SJCRH30 (cell line): ENCODE results near the gene PTTG1. TPM values are rescaled to one million over a fixed set of nuclear protein-coding genes. Genes with fewer than 3 reads are reported as not detected.

Experiments
- total RNA-seq: library from RNA; depleted of rRNA; stranded (reverse); fragments of >200 nt; shearing (Covaris generic); gene quantifications from 2 replicates; pipeline ENCODE4 v1.2.3, GENCODE V29; 2014; rRNA removed

The PTTG1 gene
- total RNA-seq, 1 experiment from 2014 or later = 394 TPM

Other genes with a start within 250 kb of the PTTG1 start
- 0.20 and 0.43 TPM in 2 replicates for gene FABP6, start 192.3 kb upstream of the PTTG1 start, total RNA-seq
- 6.5 and 6.8 TPM in 2 replicates for gene CCNJL, start 109.3 kb upstream of the PTTG1 start, total RNA-seq
- gene C1QTNF2, start 51.2 kb upstream of the PTTG1 start, total RNA-seq = 21.1 TPM in 2 replicates
- 10.3 and 10.4 TPM in 2 replicates for gene FAM200C, start 21.8 kb upstream of the PTTG1 start, total RNA-seq
- 38.1 and 45.7 TPM in 2 replicates for gene SLU7, start 2.8 kb upstream of the PTTG1 start, total RNA-seq